ENCODE measurements around the gene OR1I1.

GRCh38 chr19:15123900-15124299, 41.9 kb downstream of the OR1I1 start:
- TF ChIP-seq CTCF (IDR thresholded peaks at IDR 0.05; ENCODE audit: low read depth, low read length, poor library complexity, severe bottlenecking) (no peak), EZH2phosphoT487 (IDR thresholded peaks at IDR 0.05; ENCODE audit: borderline replicate concordance, low read length) (no peak)
